Measurements from ENCODE around the gene AP5S1.
"Not testable (repeated sequence)": the region's sequence is repeated elsewhere in the genome, so short reads cannot be mapped to it uniquely, and the experiment has no call there.

AP5S1 gene

GRCh38 chr20:3794168-3794567 is 26.2 kb upstream of the AP5S1 start:
- not testable (repeated sequence) for DNase-seq (ENCODE audit: low read depth in 2 of 2)

- no peak for DNase-seq (ENCODE audit: low read depth in 2 of 2)
Measured at GRCh38 chr20:3794701-3795420, 25.5 kb upstream of the AP5S1 start.

GRCh38 chr20:3795511-3796468 is 24.6 kb upstream of the AP5S1 start, which contains the start of gene CDC25B:
CDC25B (plus strand) TSS chr20:3796310; CDS start chr20:3796532, 222 bp downstream.
- peak; percentile 83 to 91 for DNase-seq (ENCODE audit: low read depth in 2 of 2)

GRCh38 chr20:3796477-3797225 is 23.7 kb upstream of the AP5S1 start:
- no peak for DNase-seq (ENCODE audit: low read depth in 2 of 2)

- DNase-seq (ENCODE audit: low read depth in 2 of 2), result no peak
Measured at GRCh38 chr20:3797226-3797545, 23.2 kb upstream of the AP5S1 start.

- peak in 1 of 2 donors; percentile 41 for DNase-seq (ENCODE audit: low read depth in 2 of 2)
Measured at GRCh38 chr20:3797592-3798372, 22.6 kb upstream of the AP5S1 start.

- DNase-seq (ENCODE audit: low read depth in 2 of 2), result no peak
Measured at GRCh38 chr20:3798373-3798768, 22.0 kb upstream of the AP5S1 start.

- no peak for DNase-seq (ENCODE audit: low read depth in 2 of 2)
Measured at GRCh38 chr20:3798908-3799248, 21.5 kb upstream of the AP5S1 start.

- no peak for DNase-seq (ENCODE audit: low read depth in 2 of 2)
Measured at GRCh38 chr20:3800256-3800877, 20.0 kb upstream of the AP5S1 start.

GRCh38 chr20:3800878-3801260 is 19.5 kb upstream of the AP5S1 start:
- DNase-seq (ENCODE audit: low read depth in 2 of 2), result no peak

- DNase-seq (ENCODE audit: low read depth in 2 of 2), result no peak
Measured at GRCh38 chr20:3801299-3801698, 19.0 kb upstream of the AP5S1 start.

- no peak for DNase-seq (ENCODE audit: low read depth in 2 of 2)
Measured at GRCh38 chr20:3801846-3802245, 18.5 kb upstream of the AP5S1 start.

- no peak for DNase-seq (ENCODE audit: low read depth in 2 of 2)
Measured at GRCh38 chr20:3802524-3803239, 17.7 kb upstream of the AP5S1 start.

GRCh38 chr20:3803289-3803688 is 17.1 kb upstream of the AP5S1 start:
- no peak for DNase-seq (ENCODE audit: low read depth in 2 of 2)

GRCh38 chr20:3803854-3804253 is 16.5 kb upstream of the AP5S1 start:
- no peak for DNase-seq (ENCODE audit: low read depth in 2 of 2)

GRCh38 chr20:3804254-3804751 is 16.0 kb upstream of the AP5S1 start:
- no peak for DNase-seq (ENCODE audit: low read depth in 2 of 2)

GRCh38 chr20:3804781-3805180 is 15.6 kb upstream of the AP5S1 start:
- no peak for DNase-seq (ENCODE audit: low read depth in 2 of 2)

- no peak for DNase-seq (ENCODE audit: low read depth in 2 of 2)
Measured at GRCh38 chr20:3808544-3808943, 11.8 kb upstream of the AP5S1 start.

GRCh38 chr20:3811467-3812258 is 8.7 kb upstream of the AP5S1 start:
- DNase-seq (ENCODE audit: low read depth in 2 of 2), result peak; percentile 87 to 92

Measured in stimulated activated CD4-positive, alpha-beta T cell treated with anti-CD3 and anti-CD28 coated beads, Interleukin-4, amount 100 ng/mL, for 48 hours (primary cell).